Right atrium auricular region (tissue), 2 donors: ENCODE data around the gene ALOX5AP. TPM values are rescaled to one million over a fixed set of nuclear protein-coding genes. Genes with fewer than 3 reads are reported as not detected.

Source experiments
- DNase-seq: peaks from one replicate; pipeline ENCODE4 v3.0.0-alpha.2; 2019; ENCODE audit warnings: low spot score
- H3K27ac ChIP-seq, 2 donors: fragments of 200-600 bp; sonication (generic); 1 replicate in 1 of 2; 2 replicates in 1 of 2; pipeline ENCODE4 v1.5.1; 2016 to 2019
- H3K27me3 ChIP-seq, 2 donors: fragments of 200-600 bp; sonication (generic); one replicate each; pipeline versions ENCODE4 v1.5.1 to v1.6.0; 2017 to 2019
- H3K36me3 ChIP-seq: fragments of 200-600 bp; sonication (generic); one replicate; pipeline ENCODE4 v1.5.1; 2016
- H3K4me1 ChIP-seq, 2 donors: fragments of 200-600 bp; sonication (generic); one replicate each; pipeline versions ENCODE4 v1.5.1 to v1.6.0; 2017 to 2019
- H3K4me3 ChIP-seq, 2 donors: fragments of 200-600 bp; sonication (generic); 1 replicate in 1 of 2; 2 replicates in 1 of 2; pipeline ENCODE4 v1.5.1; 2017 to 2019; ENCODE audit warnings: mild to moderate bottlenecking in 1 of 2, moderate library complexity in 1 of 2
- H3K9me3 ChIP-seq, 2 donors: fragments of 200-600 bp; sonication (generic); one replicate each; pipeline ENCODE4 v1.5.1; 2019
- CTCF ChIP-seq, 2 donors: fragments of 200-600 bp; sonication (generic); IDR thresholded peaks; one replicate each; pipeline ENCODE4 v1.5.1; 2019; ENCODE audit warnings: antibody characterized with exemption in 2 of 2
- total RNA-seq, 2 donors: library from RNA; depleted of rRNA; stranded (reverse); fragments of >200 nt; gene quantifications; one replicate each; pipeline ENCODE4 v1.1.0, GENCODE V29; 2016

ALOX5AP gene
- total RNA-seq, 2 donors from 2014 or later, result 7.4 to 41.4 TPM

GRCh38 chr13:30742901-30743300 lies 7.6 kb downstream of the ALOX5AP start:
- no peak for DNase-seq
- Histone ChIP-seq H3K36me3 (no peaks in the 10 kb centered on the region), H3K27me3 (no peaks in the 10 kb centered on the region), H3K27ac (peak overlapping the region; percentile 7 to 16), H3K9me3 (no peaks in the 10 kb centered on the region), H3K4me3 (no peak overlapping the region), H3K4me1 (peaks cover 0 to 47% of the 10 kb centered on the region in 2 donors)
- no peak for TF ChIP-seq CTCF (IDR thresholded peaks at IDR 0.05)

GRCh38 chr13:30743319-30744055 lies 8.1 kb downstream of the ALOX5AP start:
- Histone ChIP-seq H3K9me3 (no peaks in the 10 kb centered on the region), H3K27me3 (no peaks in the 10 kb centered on the region), H3K4me3 (no peak overlapping the region), H3K27ac (peak overlapping the region; percentile 7 to 16), H3K36me3 (no peaks in the 10 kb centered on the region), H3K4me1 (peaks cover 0 to 47% of the 10 kb centered on the region in 2 donors)
- peak; percentile 89 for DNase-seq
- TF ChIP-seq CTCF (IDR thresholded peaks at IDR 0.05), result no peak

GRCh38 chr13:30744056-30744680 lies 8.8 kb downstream of the ALOX5AP start:
- peaks cover 0 to 47% of the 10 kb centered on the region in 2 donors for H3K4me1 ChIP-seq
- no peaks in the 10 kb centered on the region for H3K36me3 ChIP-seq
- no peak for DNase-seq
- H3K27ac ChIP-seq, result peak overlapping the region in 1 of 2 donors; percentile 16
- H3K4me3 ChIP-seq, result no peak overlapping the region
- no peaks in the 10 kb centered on the region for H3K9me3 ChIP-seq
- TF ChIP-seq CTCF (IDR thresholded peaks at IDR 0.05), result no peak
- H3K27me3 ChIP-seq, result no peaks in the 10 kb centered on the region

GRCh38 chr13:30744681-30745077 lies 9.3 kb downstream of the ALOX5AP start:
- DNase-seq, result no peak
- Histone ChIP-seq H3K27ac (no peak overlapping the region), H3K4me3 (no peak overlapping the region)

GRCh38 chr13:30745906-30746686 lies 10.8 kb downstream of the ALOX5AP start:
- Histone ChIP-seq H3K4me1 (peaks cover 0 to 47% of the 10 kb centered on the region in 2 donors), H3K36me3 (no peaks in the 10 kb centered on the region), H3K4me3 (no peak overlapping the region), H3K27ac (no peak overlapping the region), H3K9me3 (no peaks in the 10 kb centered on the region), H3K27me3 (no peaks in the 10 kb centered on the region)
- DNase-seq, result no peak
- no peak for TF ChIP-seq CTCF (IDR thresholded peaks at IDR 0.05)

More at GRCh38 chr13:30744681-30745077, 9.3 kb downstream of the ALOX5AP start:
- H3K9me3 ChIP-seq, result no peaks in the 10 kb centered on the region
- no peaks in the 10 kb centered on the region for H3K27me3 ChIP-seq
- peaks cover 0 to 47% of the 10 kb centered on the region in 2 donors for H3K4me1 ChIP-seq
- TF ChIP-seq CTCF (IDR thresholded peaks at IDR 0.05), result no peak
- H3K36me3 ChIP-seq, result no peaks in the 10 kb centered on the region
